Astrocyte of the cerebellum (primary cell): ENCODE measurements around the gene SNUPN.
"Not testable (repeated sequence)": the region's sequence is repeated elsewhere in the genome, so short reads cannot be mapped to it uniquely, and the experiment has no call there.

Experiments
- DNase-seq: peaks from one replicate; pipeline ENCODE4 v3.0.0-alpha.2; 2011; ENCODE audit warnings: low read depth
- H3K4me3 ChIP-seq: 2 replicates; pipeline ENCODE4 v1.5.1; 2011; ENCODE audit warnings: mild to moderate bottlenecking, low read depth, low read length, moderate library complexity
- CTCF ChIP-seq: IDR thresholded peaks from 2 replicates; pipeline ENCODE4 v1.5.1; 2012; ENCODE audit warnings: low read length, low read depth, moderate library complexity, mild to moderate bottlenecking; ENCODE audit errors: missing control alignments
- in situ Hi-C: cut with HindIII; loops from 2 replicates; pipeline ENCODE4 v1.10.0; 2017; ENCODE audit warnings: low sequenced_read_pairs

SNUPN gene

GRCh38 chr15:75573648-75574384 lies 51.7 kb downstream of the SNUPN start:
- DNase-seq: no peak
- in situ Hi-C loops: no loop called here
- no peak for TF ChIP-seq CTCF
- H3K4me3 ChIP-seq: no peak overlapping the region

GRCh38 chr15:75570126-75570845 lies 55.2 kb downstream of the SNUPN start:
- in situ Hi-C loops: no loop called here
- H3K4me3 ChIP-seq: no peak overlapping the region
- no peak for TF ChIP-seq CTCF
- no peak for DNase-seq

GRCh38 chr15:75565062-75565970 lies 60.2 kb downstream of the SNUPN start:
- in situ Hi-C loops: no loop called here

GRCh38 chr15:75561888-75562287 lies 63.6 kb downstream of the SNUPN start:
- no peak for DNase-seq
- in situ Hi-C loops: no loop called here

More at GRCh38 chr15:75565062-75565970, 60.2 kb downstream of the SNUPN start:
- no peak for DNase-seq
- TF ChIP-seq CTCF: no peak
- no peak overlapping the region for H3K4me3 ChIP-seq

GRCh38 chr15:75559360-75559759 lies 66.2 kb downstream of the SNUPN start:
- DNase-seq, H3K4me3 ChIP-seq, in situ Hi-C loops: not testable (repeated sequence)

More at GRCh38 chr15:75561888-75562287, 63.6 kb downstream of the SNUPN start:
- TF ChIP-seq CTCF: no peak
- H3K4me3 ChIP-seq: no peak overlapping the region

GRCh38 chr15:75558955-75559354 lies 66.6 kb downstream of the SNUPN start:
- in situ Hi-C loops, DNase-seq: not testable (repeated sequence)

GRCh38 chr15:75554717-75555116 lies 70.8 kb downstream of the SNUPN start:
- no peak for TF ChIP-seq CTCF
- no peak for DNase-seq
- in situ Hi-C loops: no loop called here
- H3K4me3 ChIP-seq: no peak overlapping the region

More at GRCh38 chr15:75558955-75559354, 66.6 kb downstream of the SNUPN start:
- not testable (repeated sequence) for H3K4me3 ChIP-seq
